Mesendoderm (in vitro differentiated cells): ENCODE measurements around the gene RASA3.
A peak's percentile ranks its signal among the peaks of the same experiment; 100 is the strongest.
"Not testable (repeated sequence)": the region's sequence is repeated elsewhere in the genome, so short reads cannot be mapped to it uniquely, and the experiment has no call there.

ENCODE experiments used
- DNase-seq: peaks from one replicate; pipeline ENCODE4 v3.0.0; 2013
- H2AK5ac ChIP-seq: 2 replicates; pipeline ENCODE4 v1.6.1; 2013; ENCODE audit warnings: low read length, inconsistent platforms
- H2BK120ac ChIP-seq: 2 replicates; pipeline ENCODE4 v1.6.1; 2013; ENCODE audit warnings: low read depth, mild to moderate bottlenecking, low read length, moderate library complexity, mixed read lengths
- H2BK15ac ChIP-seq: replicated peaks from 2 replicates; pipeline ENCODE4 v1.6.1; 2013; ENCODE audit warnings: low read depth, mild to moderate bottlenecking, moderate library complexity
- H2BK5ac ChIP-seq: 2 replicates; pipeline ENCODE4 v1.6.1; 2013; ENCODE audit warnings: low read length, inconsistent platforms
- H3K18ac ChIP-seq: 2 replicates; pipeline ENCODE4 v1.6.1; 2013; ENCODE audit warnings: mild to moderate bottlenecking, low read length, mixed read lengths
- H3K23ac ChIP-seq: one replicate; pipeline ENCODE4 v1.6.1; 2013; ENCODE audit warnings: low read length
- H3K27ac ChIP-seq: 2 replicates; pipeline ENCODE4 v1.5.1; 2013; ENCODE audit warnings: low read depth, mild to moderate bottlenecking, inconsistent platforms, low read length, moderate library complexity
- H3K27me3 ChIP-seq: 2 replicates; pipeline ENCODE4 v1.6.1; 2013; ENCODE audit warnings: low read length, control low read depth, mild to moderate bottlenecking, inconsistent platforms; ENCODE audit not compliant: insufficient read depth, poor library complexity
- H3K36me3 ChIP-seq: 2 replicates; pipeline ENCODE4 v1.6.1; 2013; ENCODE audit warnings: low read length, inconsistent platforms; ENCODE audit not compliant: control insufficient read depth, insufficient read depth
- H3K4ac ChIP-seq: one replicate; pipeline ENCODE4 v1.6.1; 2013; ENCODE audit warnings: low read depth, mild to moderate bottlenecking, low read length, moderate library complexity
- H3K4me1 ChIP-seq: 2 replicates; pipeline ENCODE4 v1.6.1; 2013; ENCODE audit warnings: low read depth, low read length, inconsistent platforms; ENCODE audit not compliant: control insufficient read depth
- H3K4me2 ChIP-seq: 2 replicates; pipeline ENCODE4 v1.6.1; 2013; ENCODE audit warnings: low read length
- H3K4me3 ChIP-seq: 2 replicates; pipeline ENCODE4 v1.5.1; 2013; ENCODE audit warnings: mild to moderate bottlenecking, low read length
- H3K56ac ChIP-seq: one replicate; pipeline ENCODE4 v1.6.1; 2013; ENCODE audit warnings: low read length
- H3K79me1 ChIP-seq: 2 replicates; pipeline ENCODE4 v1.6.1; 2013; ENCODE audit warnings: low read length, inconsistent platforms
- H3K79me2 ChIP-seq: 2 replicates; pipeline ENCODE4 v1.6.1; 2013; ENCODE audit warnings: mild to moderate bottlenecking, low read length; ENCODE audit not compliant: control insufficient read depth, insufficient read depth
- H3K9ac ChIP-seq: 2 replicates; pipeline ENCODE4 v1.6.1; 2013; ENCODE audit warnings: low read length, inconsistent platforms
- H4K5ac ChIP-seq: one replicate; pipeline ENCODE4 v1.6.1; 2013; ENCODE audit warnings: low read length
- H4K8ac ChIP-seq: one replicate; pipeline ENCODE4 v1.6.1; 2013; ENCODE audit warnings: low read depth, mild to moderate bottlenecking, control low read depth, low read length, moderate library complexity
- WGBS: extraction: QIAGEN DNeasy Blood & Tissue Kit; methylation state at CpG from one replicate; pipeline ENCODE4 v1.1.7; 2013; ENCODE audit warnings: low lambda C conversion rate, missing lambda C conversion rate; ENCODE audit not compliant: insufficient coverage; ENCODE audit errors: extremely low coverage; 5-methylcytosine and 5-hydroxymethylcytosine counted together

Gene RASA3

DNA sequence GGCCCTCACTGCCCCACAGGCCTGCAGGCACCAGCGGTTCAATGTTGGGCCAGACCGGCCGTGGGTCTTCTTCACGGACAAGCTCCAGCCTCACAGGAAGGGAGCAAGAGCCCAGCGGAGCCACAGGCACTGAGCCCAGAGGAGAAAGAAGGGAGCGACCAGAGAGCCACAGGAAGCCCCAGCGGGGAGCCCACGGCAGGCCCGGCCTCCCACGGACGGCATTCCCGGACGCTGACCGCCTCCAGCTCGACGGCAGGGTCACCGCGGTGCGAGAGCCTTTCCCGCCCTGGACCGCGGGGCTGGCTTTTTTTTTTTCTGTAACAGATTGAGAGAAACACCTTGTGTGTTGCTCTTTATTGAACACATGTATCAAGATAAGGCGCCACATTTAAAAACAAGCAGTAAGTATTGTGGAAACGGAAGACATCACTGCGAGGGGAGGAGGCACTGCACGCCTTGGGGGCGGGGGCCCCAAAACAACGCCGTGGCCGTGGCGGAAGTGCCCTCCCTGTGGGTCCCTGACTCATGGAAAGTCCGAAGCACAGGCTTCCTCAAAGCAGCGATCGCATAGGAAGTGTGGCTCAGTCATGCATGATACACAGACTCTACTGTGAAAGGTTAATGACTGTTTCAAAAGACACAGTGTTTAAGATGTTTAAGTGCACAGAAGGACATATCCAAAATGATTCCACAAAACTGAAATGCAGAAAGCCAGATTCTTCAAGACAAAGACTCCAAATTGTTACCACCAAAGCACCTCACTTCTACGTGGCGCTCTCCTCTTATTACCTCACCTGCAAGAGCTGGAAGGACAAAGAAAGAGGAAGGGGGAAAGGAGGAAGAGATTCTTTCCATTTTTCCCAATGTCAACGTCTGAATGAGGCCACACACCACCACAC, 3.5 kb downstream of the RASA3 start:
- Histone ChIP-seq H3K18ac (peak overlapping the region; percentile 15), H2BK15ac (no peak overlapping the region), H3K79me1 (peaks cover 29% of the 10 kb centered on the region), H3K27me3 (no peaks in the 10 kb centered on the region), H2AK5ac (no peak overlapping the region), H2BK120ac (no peak overlapping the region), H3K9ac (no peak overlapping the region), H3K36me3 (no peaks in the 10 kb centered on the region), H3K4ac (peak overlapping the region; percentile 29), H3K79me2 (peaks cover 49% of the 10 kb centered on the region), H3K27ac (no peak overlapping the region), H3K4me1 (peaks cover 10% of the 10 kb centered on the region), H3K56ac (no peak overlapping the region), H3K23ac (no peak overlapping the region), H3K4me2 (no peak overlapping the region), H3K4me3 (no peak overlapping the region), H4K8ac (no peak overlapping the region), H4K5ac (no peak overlapping the region), H2BK5ac (no peak overlapping the region)
- DNase-seq = no peak
- WGBS = no CpG with 5 or more reads among the region's 37 CpGs

DNA sequence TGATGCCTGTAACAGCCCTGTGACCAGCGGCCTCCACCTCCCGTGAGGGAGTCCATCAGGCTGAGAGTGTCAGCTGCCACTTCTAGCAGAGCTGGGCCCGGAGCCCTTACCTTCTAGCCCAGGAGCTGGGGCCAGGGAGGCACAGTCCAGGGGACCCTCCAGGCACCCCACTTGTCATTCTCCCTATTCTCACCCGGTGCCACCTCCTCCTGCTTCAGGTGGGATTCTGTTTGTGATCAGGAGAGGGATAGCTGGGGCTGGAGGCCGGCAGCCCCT, 4.1 kb downstream of the RASA3 start:
- H2BK15ac ChIP-seq = no peak overlapping the region
- H4K5ac ChIP-seq = no peak overlapping the region
- H3K79me1 ChIP-seq = peaks cover 29% of the 10 kb centered on the region
- H3K27me3 ChIP-seq = no peaks in the 10 kb centered on the region
- H3K56ac ChIP-seq = peak overlapping the region; percentile 42
- no CpG with 5 or more reads among the region's 5 CpGs for WGBS
- H3K79me2 ChIP-seq = peaks cover 49% of the 10 kb centered on the region
- peak overlapping the region; percentile 29 for H3K4ac ChIP-seq
- no peak overlapping the region for H3K27ac ChIP-seq
- peak overlapping the region; percentile 15 for H3K18ac ChIP-seq
- no peak overlapping the region for H2BK120ac ChIP-seq
- H3K4me3 ChIP-seq = no peak overlapping the region
- H2AK5ac ChIP-seq = no peak overlapping the region
- peaks cover 10% of the 10 kb centered on the region for H3K4me1 ChIP-seq
- H3K36me3 ChIP-seq = no peaks in the 10 kb centered on the region
- no peak overlapping the region for H4K8ac ChIP-seq
- H3K9ac ChIP-seq = no peak overlapping the region
- H3K4me2 ChIP-seq = no peak overlapping the region
- H2BK5ac ChIP-seq = no peak overlapping the region
- DNase-seq = no peak
- no peak overlapping the region for H3K23ac ChIP-seq

DNA sequence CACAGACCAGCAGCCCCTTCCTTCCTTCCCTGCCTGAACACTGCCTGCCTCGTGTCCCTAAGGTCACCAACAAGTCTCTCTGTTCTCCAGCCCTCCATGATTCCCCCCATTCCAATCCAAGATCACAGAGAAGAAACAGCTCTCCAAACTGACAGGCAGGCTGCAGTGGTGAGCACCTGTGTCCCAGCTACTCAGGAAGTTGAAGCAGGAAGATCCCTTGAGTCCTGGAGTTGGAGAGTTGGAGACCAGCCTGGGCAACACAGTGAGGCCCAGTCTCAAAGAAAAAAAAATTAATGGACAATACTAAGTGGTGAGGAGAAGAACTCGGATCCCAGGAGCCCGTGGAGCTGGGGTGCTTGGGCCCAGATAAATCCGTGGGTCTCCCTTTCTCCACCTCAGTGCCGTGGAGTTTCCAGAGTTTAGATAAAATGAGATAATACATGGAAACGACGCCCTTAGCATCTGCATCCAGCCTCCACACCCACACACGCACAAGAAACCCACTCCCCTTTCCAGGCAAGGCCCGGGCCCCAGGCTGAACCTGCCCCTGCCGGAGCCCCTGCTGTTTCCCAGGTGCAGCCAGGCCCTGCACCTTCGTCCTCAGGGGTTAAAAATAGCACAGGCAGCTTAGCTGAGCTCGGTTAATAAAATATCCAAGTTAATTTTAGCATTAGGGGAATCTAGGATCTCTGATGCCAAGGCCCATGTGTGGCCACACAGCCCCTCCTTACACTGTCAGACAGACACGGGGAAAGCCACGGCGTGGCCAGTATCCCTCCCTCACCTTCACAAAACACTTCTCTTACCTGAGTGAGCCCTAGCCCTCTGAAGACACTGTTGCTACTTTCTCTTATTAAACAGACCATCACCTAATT, 4.7 kb downstream of the RASA3 start:
- peaks cover 30% of the 10 kb centered on the region for H3K79me1 ChIP-seq
- H3K18ac ChIP-seq = no peak overlapping the region
- H3K27me3 ChIP-seq = no peaks in the 10 kb centered on the region
- no peak overlapping the region for H2BK15ac ChIP-seq
- H3K79me2 ChIP-seq = peaks cover 52% of the 10 kb centered on the region
- H3K4ac ChIP-seq = no peak overlapping the region
- no peak for DNase-seq
- no peak overlapping the region for H2AK5ac ChIP-seq
- no peak overlapping the region for H2BK5ac ChIP-seq
- H3K36me3 ChIP-seq = no peaks in the 10 kb centered on the region
- H4K8ac ChIP-seq = no peak overlapping the region
- H3K56ac ChIP-seq = peak overlapping the region; percentile 42
- H3K27ac ChIP-seq = no peak overlapping the region
- H2BK120ac ChIP-seq = no peak overlapping the region
- H3K4me2 ChIP-seq = no peak overlapping the region
- no peak overlapping the region for H3K23ac ChIP-seq
- H3K4me1 ChIP-seq = peaks cover 10% of the 10 kb centered on the region
- no peak overlapping the region for H3K4me3 ChIP-seq
- H3K9ac ChIP-seq = no peak overlapping the region
- H4K5ac ChIP-seq = no peak overlapping the region
- WGBS = no CpG with 5 or more reads among the region's 15 CpGs

DNA sequence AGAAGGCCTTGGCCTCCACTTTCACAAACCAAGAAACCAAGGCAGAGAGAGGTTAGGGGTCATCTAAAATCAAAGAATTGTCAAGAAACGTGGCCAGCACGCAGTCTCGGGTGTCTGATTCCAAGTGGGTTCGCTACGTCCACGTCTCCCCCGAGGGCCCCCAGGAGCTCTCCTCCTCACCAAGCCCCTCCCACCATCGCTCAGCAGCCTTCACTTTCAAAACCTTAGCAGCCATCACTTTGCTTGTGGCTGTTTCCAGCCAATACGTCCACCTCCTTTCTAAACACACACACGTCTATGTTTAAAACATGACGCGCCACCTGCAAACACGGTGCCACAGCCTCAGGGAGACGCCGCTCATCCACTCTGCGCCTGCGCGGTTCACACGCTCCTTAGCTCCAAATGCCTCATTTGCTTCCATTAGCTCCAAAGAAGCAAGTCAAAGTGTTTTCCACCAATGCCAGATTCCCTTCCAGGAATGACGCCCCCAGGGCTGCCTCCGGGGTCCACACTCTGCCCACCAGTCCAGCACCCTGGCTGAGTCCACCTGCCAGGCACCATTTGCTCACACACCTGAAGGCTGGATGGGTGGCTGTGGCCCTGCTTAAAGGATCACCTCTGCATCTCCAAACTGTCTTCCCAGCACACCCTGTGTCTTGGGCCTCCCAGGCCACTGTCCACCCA, 5.5 kb downstream of the RASA3 start:
- WGBS = no CpG with 5 or more reads among the region's 21 CpGs
- Histone ChIP-seq H2BK5ac (no peak overlapping the region), H2BK15ac (no peak overlapping the region), H2AK5ac (no peak overlapping the region), H3K36me3 (no peaks in the 10 kb centered on the region), H3K4me3 (no peak overlapping the region), H3K27ac (no peak overlapping the region), H3K18ac (no peak overlapping the region), H3K79me2 (peaks cover 55% of the 10 kb centered on the region), H3K79me1 (peaks cover 30% of the 10 kb centered on the region), H3K9ac (no peak overlapping the region), H3K23ac (no peak overlapping the region), H2BK120ac (no peak overlapping the region), H3K27me3 (no peaks in the 10 kb centered on the region), H3K4ac (no peak overlapping the region), H4K8ac (no peak overlapping the region), H4K5ac (no peak overlapping the region), H3K4me2 (no peak overlapping the region), H3K56ac (no peak overlapping the region), H3K4me1 (peaks cover 10% of the 10 kb centered on the region)
- no peak for DNase-seq

DNA sequence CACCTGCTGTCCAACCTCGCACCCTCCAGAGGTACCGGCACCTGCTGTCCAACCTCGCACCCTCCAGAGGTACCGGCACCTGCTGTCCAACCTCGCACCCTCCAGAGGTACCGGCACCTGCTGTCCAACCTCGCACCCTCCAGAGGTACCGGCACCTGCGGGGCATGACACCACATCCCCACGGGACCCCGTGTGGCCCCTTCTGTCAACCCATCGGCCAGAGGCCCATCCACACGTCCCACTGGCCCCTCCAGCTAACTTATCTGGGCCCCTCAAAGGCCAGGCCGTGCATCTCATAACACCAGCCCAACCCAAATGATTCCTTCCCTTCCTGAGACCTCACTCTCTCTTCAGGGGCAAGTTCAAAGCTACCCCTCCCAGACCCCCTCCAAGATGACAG, 6.3 kb downstream of the RASA3 start:
- Histone ChIP-seq H3K79me1 (peaks cover 29% of the 10 kb centered on the region), H3K79me2 (peaks cover 55% of the 10 kb centered on the region)
- no CpG with 5 or more reads among the region's 14 CpGs for WGBS
- not testable (repeated sequence) for H3K4me1 ChIP-seq, H3K9ac ChIP-seq, H3K18ac ChIP-seq, DNase-seq, H4K5ac ChIP-seq, H2AK5ac ChIP-seq, H3K4me2 ChIP-seq, H2BK15ac ChIP-seq, H3K4ac ChIP-seq, H4K8ac ChIP-seq, H3K36me3 ChIP-seq, H2BK120ac ChIP-seq, H3K4me3 ChIP-seq, H3K27ac ChIP-seq, H3K56ac ChIP-seq, H3K27me3 ChIP-seq, H3K23ac ChIP-seq, H2BK5ac ChIP-seq
